Colonic mucosa (tissue), 4 donors: Measurements from ENCODE around the gene LMCD1. TPM values are rescaled to one million over a fixed set of nuclear protein-coding genes. Genes with fewer than 3 reads are reported as not detected.

Experiments
- DNase-seq: peaks from one replicate; pipeline ENCODE4 v3.0.0-alpha.2; 2020
- H3K27ac ChIP-seq: fragments of 200-600 bp; one replicate; pipeline ENCODE4 v1.8.0; 2021
- H3K27me3 ChIP-seq: fragments of 200-600 bp; one replicate; pipeline ENCODE4 v1.8.0; 2021
- H3K36me3 ChIP-seq: fragments of 200-600 bp; one replicate; pipeline ENCODE4 v1.8.0; 2021
- H3K4me1 ChIP-seq: fragments of 200-600 bp; one replicate; pipeline ENCODE4 v1.8.0; 2021; ENCODE audit warnings: mild to moderate bottlenecking
- H3K4me3 ChIP-seq: fragments of 200-600 bp; one replicate; pipeline ENCODE4 v1.8.0; 2021
- H3K9ac ChIP-seq, 2 donors: one replicate each; pipeline ENCODE4 v1.7.0; 2013; ENCODE audit warnings: control low read depth in 2 of 2, low read depth in 2 of 2, low read length in 2 of 2
- H3K9me3 ChIP-seq: fragments of 200-600 bp; one replicate; pipeline ENCODE4 v1.8.0; 2021
- intact Hi-C: fragments of 100-400 bp; cut with DNase I; formaldehyde crosslinking; loops from one replicate; pipeline ENCODE4 v1.14.1; 2022
- total RNA-seq, 2 donors: library from RNA; stranded (reverse); fragmentation: NEBNext Ultra II Directional in 1 of 2; extraction: Animal tissue kit (Norgen Biotek cat#: 25700) in 1 of 2; gene quantifications; one replicate each; pipeline ENCODE4 v1.2.1, GENCODE V29; 2021
- TF ChIP-seq, protein P1 (sequence below): fragments of 200-600 bp; IDR thresholded peaks from one replicate; pipeline ENCODE4 v1.8.0; 2022; ENCODE audit warnings: antibody characterized with exemption, mild to moderate bottlenecking
- donor health status: healthy.
- donor health status: DM: no; HTN: no; CAD: no.
- donor health status: DM: no; HTN: no; CAD: no.

LMCD1 gene
- total RNA-seq, 2 donors from 2014 or later, result 5.5 to 7.6 TPM

- TF ChIP-seq, protein P1, sequence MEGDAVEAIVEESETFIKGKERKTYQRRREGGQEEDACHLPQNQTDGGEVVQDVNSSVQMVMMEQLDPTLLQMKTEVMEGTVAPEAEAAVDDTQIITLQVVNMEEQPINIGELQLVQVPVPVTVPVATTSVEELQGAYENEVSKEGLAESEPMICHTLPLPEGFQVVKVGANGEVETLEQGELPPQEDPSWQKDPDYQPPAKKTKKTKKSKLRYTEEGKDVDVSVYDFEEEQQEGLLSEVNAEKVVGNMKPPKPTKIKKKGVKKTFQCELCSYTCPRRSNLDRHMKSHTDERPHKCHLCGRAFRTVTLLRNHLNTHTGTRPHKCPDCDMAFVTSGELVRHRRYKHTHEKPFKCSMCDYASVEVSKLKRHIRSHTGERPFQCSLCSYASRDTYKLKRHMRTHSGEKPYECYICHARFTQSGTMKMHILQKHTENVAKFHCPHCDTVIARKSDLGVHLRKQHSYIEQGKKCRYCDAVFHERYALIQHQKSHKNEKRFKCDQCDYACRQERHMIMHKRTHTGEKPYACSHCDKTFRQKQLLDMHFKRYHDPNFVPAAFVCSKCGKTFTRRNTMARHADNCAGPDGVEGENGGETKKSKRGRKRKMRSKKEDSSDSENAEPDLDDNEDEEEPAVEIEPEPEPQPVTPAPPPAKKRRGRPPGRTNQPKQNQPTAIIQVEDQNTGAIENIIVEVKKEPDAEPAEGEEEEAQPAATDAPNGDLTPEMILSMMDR, result no peak
- Histone ChIP-seq H3K9me3 (no peaks in the 10 kb centered on the region), H3K4me3 (no peak overlapping the region), H3K36me3 (no peaks in the 10 kb centered on the region), H3K9ac (no peak overlapping the region), H3K27me3 (no peaks in the 10 kb centered on the region), H3K27ac (no peak overlapping the region), H3K4me1 (no peaks in the 10 kb centered on the region)
- DNase-seq, result no peak
- intact Hi-C loops, result no loop called here
Measured at GRCh38 chr3:8549354-8549753, 47.7 kb downstream of the LMCD1 start.

- Histone ChIP-seq H3K4me1 (no peaks in the 10 kb centered on the region), H3K9me3 (no peaks in the 10 kb centered on the region), H3K4me3 (no peak overlapping the region), H3K27ac (no peak overlapping the region), H3K9ac (no peak overlapping the region), H3K27me3 (no peaks in the 10 kb centered on the region), H3K36me3 (no peaks in the 10 kb centered on the region)
- TF ChIP-seq, protein P1, result no peak
- DNase-seq, result no peak
- intact Hi-C loops, result no loop called here
Measured at GRCh38 chr3:8550611-8551010, 49.0 kb downstream of the LMCD1 start.

DNA sequence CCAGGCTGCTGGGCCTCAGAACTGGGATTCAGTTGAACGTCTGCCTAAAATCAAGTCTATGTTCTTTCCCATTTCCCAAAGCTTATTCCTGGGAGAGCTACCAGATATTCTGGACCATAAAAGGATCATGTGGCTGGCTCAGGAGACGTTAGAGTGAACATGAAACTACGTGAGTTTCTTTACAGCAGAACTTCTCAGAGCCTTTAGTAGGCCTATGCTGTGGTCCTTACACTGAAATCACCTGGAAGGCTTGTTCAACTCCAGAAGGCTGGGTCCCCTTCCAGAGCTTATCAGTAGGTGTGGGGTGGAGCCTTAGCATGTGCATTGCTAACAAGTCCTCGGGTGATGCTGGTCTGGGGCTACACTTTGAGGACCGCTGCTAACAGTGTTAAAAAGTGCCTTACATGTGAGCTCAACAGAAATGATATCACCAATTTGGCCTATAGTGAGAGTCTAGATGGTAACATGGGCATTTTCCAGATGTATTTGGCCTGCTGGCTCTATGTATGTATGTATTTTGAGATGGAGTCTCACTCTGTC lies 50.7 kb downstream of the LMCD1 start:
- H3K27me3 ChIP-seq, result no peaks in the 10 kb centered on the region
- DNase-seq, result no peak
- H3K9me3 ChIP-seq, result no peaks in the 10 kb centered on the region
- H3K4me1 ChIP-seq, result no peaks in the 10 kb centered on the region
- no peak overlapping the region for H3K27ac ChIP-seq
- H3K9ac ChIP-seq, result no peak overlapping the region
- H3K36me3 ChIP-seq, result no peaks in the 10 kb centered on the region
- H3K4me3 ChIP-seq, result no peak overlapping the region
- TF ChIP-seq, protein P1, result no peak
- intact Hi-C loops, result no loop called here

- no peaks in the 10 kb centered on the region for H3K36me3 ChIP-seq
- TF ChIP-seq, protein P1, result no peak
- intact Hi-C loops, result no loop called here
- H3K9me3 ChIP-seq, result no peaks in the 10 kb centered on the region
- H3K27me3 ChIP-seq, result no peaks in the 10 kb centered on the region
- DNase-seq, result no peak
- H3K27ac ChIP-seq, result no peak overlapping the region
- no peaks in the 10 kb centered on the region for H3K4me1 ChIP-seq
- H3K4me3 ChIP-seq, result no peak overlapping the region
- H3K9ac ChIP-seq, result no peak overlapping the region
Measured at GRCh38 chr3:8553405-8553804, 51.8 kb downstream of the LMCD1 start.

DNA sequence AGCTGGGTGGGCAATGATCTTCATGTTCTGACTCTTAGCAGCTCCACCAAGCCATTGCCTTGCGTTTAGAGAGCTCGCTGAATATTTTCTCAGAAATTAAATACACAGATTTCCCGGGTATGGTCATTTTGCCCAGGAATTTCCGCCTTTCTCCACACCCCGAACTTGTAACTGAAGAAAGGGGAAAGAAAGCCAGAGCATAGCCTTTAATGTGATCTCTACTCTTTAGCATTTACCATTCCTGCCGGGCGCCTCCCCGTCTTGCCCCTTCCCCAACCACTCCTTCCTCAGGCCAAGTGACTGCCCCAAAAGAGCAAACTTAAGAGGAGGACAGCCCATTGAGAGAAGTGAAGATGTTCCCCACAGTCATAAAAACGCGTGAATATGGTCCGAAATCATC lies 53.1 kb downstream of the LMCD1 start:
- H3K4me1 ChIP-seq, result no peaks in the 10 kb centered on the region
- intact Hi-C loops, result no loop called here
- H3K9ac ChIP-seq, result no peak overlapping the region
- DNase-seq, result no peak
- H3K9me3 ChIP-seq, result no peaks in the 10 kb centered on the region
- TF ChIP-seq, protein P1, result no peak
- H3K36me3 ChIP-seq, result no peaks in the 10 kb centered on the region
- H3K27ac ChIP-seq, result peak overlapping the region; percentile 7
- H3K4me3 ChIP-seq, result no peak overlapping the region
- no peaks in the 10 kb centered on the region for H3K27me3 ChIP-seq
